H7 (cell line): Measurements from ENCODE around the gene CA12. TPM values are rescaled to one million over a fixed set of nuclear protein-coding genes. Genes with fewer than 3 reads are reported as not detected.

ENCODE experiments used
- DNase-seq: peaks from one replicate; pipeline ENCODE4 v3.0.0; 2012
- H3K27me3 ChIP-seq: 2 replicates; pipeline ENCODE4 v1.6.0; 2011; ENCODE audit warnings: mild to moderate bottlenecking, low read length; ENCODE audit not compliant: control insufficient read depth, insufficient read depth
- H3K36me3 ChIP-seq: replicated peaks from 2 replicates; pipeline ENCODE4 v1.5.1; 2011; ENCODE audit warnings: low read length; ENCODE audit not compliant: control insufficient read depth, insufficient read depth
- H3K4me3 ChIP-seq: 2 replicates; pipeline ENCODE4 v1.5.1; 2011; ENCODE audit warnings: low read depth, mild to moderate bottlenecking, control low read depth, low read length, moderate library complexity; ENCODE audit not compliant: insufficient read depth
- total RNA-seq: library from RNA; depleted of rRNA; stranded (reverse); fragments of >200 nt; shearing (Covaris generic); gene quantifications from 2 replicates; pipeline ENCODE4 v1.2.3, GENCODE V29; 2014

Gene CA12
- total RNA-seq, 1 experiment from 2014 or later, result 1.9 TPM

DNA sequence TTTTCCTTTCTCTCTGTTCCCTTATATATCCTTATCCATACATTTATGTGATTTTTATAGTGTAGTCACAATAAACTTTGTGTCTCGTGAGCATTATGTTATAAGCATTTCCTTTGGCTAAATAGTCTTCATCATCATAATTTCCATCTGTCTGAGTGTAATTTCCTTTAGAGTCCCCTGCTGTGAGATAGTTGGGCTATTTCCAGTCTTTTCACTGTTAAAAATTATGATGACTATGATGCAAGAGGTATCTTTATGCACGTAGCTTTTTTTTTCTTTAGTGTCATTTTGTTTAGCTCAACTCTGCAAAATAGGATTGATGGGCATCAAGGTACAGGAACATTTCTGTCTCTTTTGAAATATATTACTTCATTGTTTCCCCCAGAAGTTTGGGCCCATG lies 26.9 kb upstream of the CA12 start:
- no peak for DNase-seq
- Histone ChIP-seq H3K4me3 (no peak overlapping the region), H3K27me3 (no peaks in the 10 kb centered on the region), H3K36me3 (no peaks in the 10 kb centered on the region)

- H3K27me3 ChIP-seq, result no peaks in the 10 kb centered on the region
- no peaks in the 10 kb centered on the region for H3K36me3 ChIP-seq
- DNase-seq, result no peak
- H3K4me3 ChIP-seq, result no peak overlapping the region
Observed at GRCh38 chr15:63407612-63408011, 26.0 kb upstream of the CA12 start.

DNA sequence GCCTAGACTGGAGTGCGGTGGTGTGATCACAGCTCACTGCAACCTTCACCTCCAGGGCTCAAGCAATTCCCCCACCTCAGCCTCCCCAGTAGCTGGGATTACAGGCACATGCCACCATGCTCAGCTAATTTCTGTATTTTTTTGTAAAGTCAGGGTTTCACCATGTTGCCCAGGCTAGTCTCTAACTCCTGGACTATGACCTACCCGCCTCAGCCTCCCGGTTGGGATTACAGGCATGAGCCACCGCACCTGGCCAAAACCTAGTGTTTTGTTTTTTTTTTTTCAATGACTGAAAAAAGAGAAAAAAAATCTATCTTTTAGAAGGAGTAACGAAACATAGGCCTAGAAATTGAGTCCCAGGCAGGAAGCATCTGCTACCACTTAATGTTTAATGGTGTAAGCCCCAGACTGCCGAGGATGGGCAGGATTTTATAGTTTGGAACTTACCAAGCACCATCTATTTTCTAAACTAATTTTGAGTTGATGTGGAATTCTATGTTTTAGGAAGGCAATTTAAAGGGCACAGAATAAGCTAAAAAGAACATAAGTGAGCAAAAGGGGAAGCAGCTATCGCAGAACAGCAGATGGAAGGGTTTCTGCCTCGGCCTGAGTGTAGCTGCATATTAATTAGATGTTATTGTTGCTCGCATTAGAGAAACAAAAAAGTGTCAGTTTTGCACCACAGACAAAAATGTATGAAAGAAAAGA lies 24.2 kb upstream of the CA12 start:
- no peak for DNase-seq
- no peaks in the 10 kb centered on the region for H3K27me3 ChIP-seq
- H3K36me3 ChIP-seq, result no peaks in the 10 kb centered on the region
- no peak overlapping the region for H3K4me3 ChIP-seq

GRCh38 chr15:63405159-63405558 lies 23.5 kb upstream of the CA12 start:
- DNase-seq, result no peak
- Histone ChIP-seq H3K36me3 (no peaks in the 10 kb centered on the region), H3K4me3 (no peak overlapping the region), H3K27me3 (no peaks in the 10 kb centered on the region)

GRCh38 chr15:63403254-63403945 lies 21.8 kb upstream of the CA12 start:
- Histone ChIP-seq H3K36me3 (no peaks in the 10 kb centered on the region), H3K4me3 (no peak overlapping the region), H3K27me3 (peaks cover 2% of the 10 kb centered on the region; the same call in 1 of the 2 replicates)
- no peak for DNase-seq

DNA sequence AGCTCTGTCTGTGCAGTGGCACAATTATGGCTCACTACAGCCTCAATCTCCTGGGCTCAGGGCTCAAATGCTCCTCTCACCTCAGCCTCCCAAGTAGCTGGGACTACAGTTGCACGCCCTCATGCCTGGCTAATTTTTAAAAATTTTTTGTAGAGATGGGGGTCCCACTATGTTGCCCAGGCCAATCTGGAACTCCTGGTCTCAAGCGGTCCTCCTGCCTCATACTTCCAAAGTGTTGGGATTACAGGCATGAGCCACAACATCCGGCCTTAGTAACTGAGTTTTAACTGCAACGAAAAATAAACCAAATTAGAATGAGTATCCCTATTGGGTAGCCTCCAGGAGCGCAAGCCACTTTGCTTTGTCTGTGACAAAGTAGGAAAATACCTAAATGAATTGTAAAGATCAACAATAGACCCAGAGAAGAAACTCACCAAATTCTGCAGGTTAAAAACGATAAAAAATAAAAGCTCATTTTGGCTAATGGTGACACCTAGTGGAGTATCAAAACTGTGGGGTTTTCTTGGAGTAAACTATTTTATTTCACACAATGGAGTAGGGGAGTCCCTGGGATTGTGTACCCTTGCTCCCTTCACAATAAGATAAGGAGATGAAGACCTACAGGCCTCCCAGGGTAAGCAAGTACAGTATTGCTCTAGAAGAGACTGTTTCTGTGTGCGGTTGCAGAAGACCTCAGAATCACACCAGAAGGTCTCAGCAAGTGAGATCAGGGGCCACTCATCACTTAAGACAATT lies 21.0 kb upstream of the CA12 start:
- Histone ChIP-seq H3K27me3 (peaks cover 5% of the 10 kb centered on the region; the same call in 1 of the 2 replicates), H3K4me3 (no peak overlapping the region), H3K36me3 (no peaks in the 10 kb centered on the region)
- DNase-seq, result peak; percentile 56

DNA sequence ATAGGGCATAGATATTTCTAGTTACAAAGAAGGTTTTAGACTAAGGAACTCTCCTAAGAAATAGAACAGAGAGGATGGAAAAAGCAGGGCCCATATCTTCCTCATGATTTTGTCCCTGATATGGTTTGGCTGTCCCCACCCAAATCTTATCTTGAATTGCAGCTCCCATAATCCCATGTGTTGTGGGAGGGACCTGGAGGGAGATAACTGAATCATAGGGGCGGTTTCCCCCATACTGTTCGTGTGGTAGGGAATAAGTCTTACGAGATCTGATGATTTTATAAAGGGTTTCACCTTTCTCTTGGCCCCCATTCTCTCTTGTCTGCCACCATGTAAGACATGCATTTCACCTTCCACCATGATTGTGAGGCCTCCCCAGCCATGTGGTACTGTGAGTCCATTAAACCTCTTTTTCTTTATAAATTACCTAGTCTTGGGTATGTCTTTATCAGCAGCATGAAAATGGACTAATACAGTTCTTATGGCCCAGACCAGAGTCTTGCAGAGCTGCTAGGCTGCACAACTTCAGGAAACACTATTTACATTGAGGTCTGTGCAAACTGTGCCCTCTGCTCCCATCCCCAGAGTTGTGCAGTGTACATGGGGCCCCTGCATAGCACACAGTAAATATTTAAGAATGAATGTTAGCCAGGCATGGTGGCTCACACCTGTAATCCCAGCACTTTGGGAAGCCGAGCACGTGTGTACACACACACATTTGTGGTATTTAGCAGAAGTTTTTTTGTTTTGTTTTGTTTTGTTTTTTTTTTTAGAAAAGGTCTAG lies 20.3 kb upstream of the CA12 start:
- DNase-seq, result no peak
- no peak overlapping the region for H3K4me3 ChIP-seq
- peaks cover 6% of the 10 kb centered on the region; the same call in 1 of the 2 replicates for H3K27me3 ChIP-seq
- no peaks in the 10 kb centered on the region for H3K36me3 ChIP-seq

DNA sequence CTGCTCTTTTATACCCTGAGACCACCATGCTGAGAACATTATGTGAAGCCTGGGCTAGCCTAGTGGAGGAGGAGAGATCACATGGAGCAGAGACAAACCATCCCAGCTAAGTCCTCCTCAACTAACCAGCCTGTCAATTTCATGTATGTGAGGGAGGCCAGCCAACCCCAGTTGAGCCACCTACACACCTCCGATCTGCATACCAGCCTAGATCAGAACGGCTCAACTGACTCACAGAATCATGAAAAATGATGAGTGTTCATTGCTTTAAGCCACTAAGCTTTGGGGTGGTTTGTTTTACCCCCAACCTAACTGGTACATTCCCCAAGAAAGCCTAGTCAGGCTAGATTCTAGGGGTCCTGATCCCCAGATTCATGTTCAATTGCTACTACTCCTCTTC lies 19.4 kb upstream of the CA12 start:
- Histone ChIP-seq H3K4me3 (no peak overlapping the region), H3K36me3 (no peaks in the 10 kb centered on the region), H3K27me3 (peaks cover 7% of the 10 kb centered on the region; the same call in 1 of the 2 replicates)
- DNase-seq, result no peak

- no peak for DNase-seq
- no peaks in the 10 kb centered on the region for H3K36me3 ChIP-seq
- H3K4me3 ChIP-seq, result no peak overlapping the region
- peaks cover 16% of the 10 kb centered on the region for H3K27me3 ChIP-seq
Observed at GRCh38 chr15:63398456-63398855, 16.8 kb upstream of the CA12 start.

- DNase-seq, result peak; percentile 59
- H3K36me3 ChIP-seq, result no peaks in the 10 kb centered on the region
- H3K27me3 ChIP-seq, result peaks cover 18% of the 10 kb centered on the region
- no peak overlapping the region for H3K4me3 ChIP-seq
Observed at GRCh38 chr15:63396152-63396928, 14.7 kb upstream of the CA12 start.

DNA sequence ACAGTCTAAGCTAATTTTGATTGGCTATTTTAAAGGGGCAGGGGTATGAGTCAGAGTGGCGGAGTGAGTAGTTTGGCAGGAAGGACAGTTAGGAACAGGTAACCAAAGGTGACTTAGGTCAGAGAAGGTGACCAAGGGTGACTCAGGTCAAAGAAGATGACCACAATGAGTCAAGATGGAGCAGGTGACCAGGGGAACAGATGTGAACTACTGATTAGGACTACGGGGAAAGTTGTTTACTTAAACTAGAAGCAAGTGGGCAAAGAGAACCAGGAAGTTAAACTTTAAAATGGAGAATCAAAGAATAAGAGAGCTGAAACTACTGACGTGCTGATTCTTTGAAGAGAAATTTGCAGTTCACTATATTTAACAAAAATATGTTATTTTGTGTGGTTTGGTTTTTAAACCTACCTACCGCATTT lies 14.1 kb upstream of the CA12 start:
- no peaks in the 10 kb centered on the region for H3K36me3 ChIP-seq
- H3K4me3 ChIP-seq, result no peak overlapping the region
- DNase-seq, result no peak
- peaks cover 19% of the 10 kb centered on the region for H3K27me3 ChIP-seq

- peaks cover 15% of the 10 kb centered on the region for H3K27me3 ChIP-seq
- H3K36me3 ChIP-seq, result no peaks in the 10 kb centered on the region
- no peak overlapping the region for H3K4me3 ChIP-seq
- no peak for DNase-seq
Observed at GRCh38 chr15:63392361-63393009, 10.8 kb upstream of the CA12 start.

- Histone ChIP-seq H3K36me3 (no peaks in the 10 kb centered on the region), H3K27me3 (peaks cover 15% of the 10 kb centered on the region), H3K4me3 (no peak overlapping the region)
- no peak for DNase-seq
Observed at GRCh38 chr15:63391669-63392360, 10.2 kb upstream of the CA12 start.
